ENCODE measurements around the gene AXIN1.

- TF ChIP-seq CTCF (conservative IDR thresholded peaks at IDR 0.05; ENCODE audit: low read length) (no peak), EZH2phosphoT487 (IDR thresholded peaks at IDR 0.05; ENCODE audit: borderline replicate concordance) (no peak)
Measured at GRCh38 chr16:268141-269053, 84.1 kb downstream of the AXIN1 start.

All from Loucy (cell line).